NB4 (cell line): ENCODE data around the gene ANKRD52.

Experiments used
- DNase-seq: peaks from one replicate; pipeline ENCODE4 v3.0.0; 2010; ENCODE audit warnings: low read depth
- H3K4me3 ChIP-seq: one replicate; pipeline ENCODE4 v1.5.1; 2011; ENCODE audit warnings: mild to moderate bottlenecking, low read depth, low read length, moderate library complexity
- MYC ChIP-seq: IDR thresholded peaks from 2 replicates; pipeline ENCODE4 v1.6.1; 2011; ENCODE audit warnings: low read depth, low read length
- POLR2A ChIP-seq: IDR thresholded peaks from 2 replicates; pipeline ENCODE4 v1.6.1; 2011; ENCODE audit warnings: mild to moderate bottlenecking; ENCODE audit not compliant: insufficient read length; ENCODE audit errors: extremely low read depth
- TF ChIP-seq, protein P1 (sequence below): IDR thresholded peaks from one replicate; pipeline ENCODE4 v1.5.1; 2012; ENCODE audit warnings: low read depth, low read length
- TF ChIP-seq, protein P2 (sequence below): IDR thresholded peaks from 2 replicates; pipeline ENCODE4 v1.6.1; 2011; ENCODE audit warnings: low read depth, low read length

ANKRD52 gene

DNA sequence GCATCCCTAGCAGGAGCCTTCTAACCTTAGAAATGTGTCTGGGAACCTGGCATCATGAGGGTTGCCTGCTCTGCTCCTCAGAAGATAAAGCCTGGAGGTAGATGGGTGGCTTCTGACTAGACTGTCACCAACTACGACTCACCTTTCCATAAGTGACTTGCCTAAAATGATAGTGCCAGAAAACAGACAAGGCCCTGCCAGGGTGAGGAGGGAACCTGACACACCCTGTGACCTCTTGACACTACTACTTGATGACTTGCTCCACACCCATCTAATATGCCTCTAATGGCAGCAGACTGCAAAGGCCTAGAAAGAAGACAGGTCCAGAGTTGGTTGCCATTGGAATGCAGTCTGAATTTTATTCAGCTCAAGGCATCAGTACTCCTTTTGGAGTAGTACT lies 45.8 kb downstream of the ANKRD52 start:
- TF ChIP-seq POLR2A (no peak), MYC (no peak)
- no peak for DNase-seq
- H3K4me3 ChIP-seq, result no peak overlapping the region

DNA sequence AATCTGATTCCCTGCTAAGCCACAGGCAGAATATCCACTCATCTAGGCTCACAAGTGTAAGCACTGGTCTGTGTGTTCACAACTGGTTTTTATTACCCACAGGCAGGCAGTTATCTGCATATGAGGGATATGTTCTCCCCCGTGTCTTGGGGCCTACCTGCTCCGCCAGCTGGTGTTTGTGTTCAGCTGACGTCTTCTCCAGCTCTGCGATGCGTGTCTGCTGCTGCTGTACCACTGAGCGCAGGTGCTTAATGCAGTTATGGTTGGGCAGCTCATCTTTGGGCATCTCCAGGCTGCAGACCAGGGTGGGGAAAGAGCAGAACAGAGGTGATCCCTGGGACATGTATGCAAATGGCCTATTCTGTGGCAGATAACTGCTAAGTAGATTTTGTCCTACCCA lies 50.2 kb downstream of the ANKRD52 start:
- H3K4me3 ChIP-seq, result no peak overlapping the region
- DNase-seq, result no peak

DNA sequence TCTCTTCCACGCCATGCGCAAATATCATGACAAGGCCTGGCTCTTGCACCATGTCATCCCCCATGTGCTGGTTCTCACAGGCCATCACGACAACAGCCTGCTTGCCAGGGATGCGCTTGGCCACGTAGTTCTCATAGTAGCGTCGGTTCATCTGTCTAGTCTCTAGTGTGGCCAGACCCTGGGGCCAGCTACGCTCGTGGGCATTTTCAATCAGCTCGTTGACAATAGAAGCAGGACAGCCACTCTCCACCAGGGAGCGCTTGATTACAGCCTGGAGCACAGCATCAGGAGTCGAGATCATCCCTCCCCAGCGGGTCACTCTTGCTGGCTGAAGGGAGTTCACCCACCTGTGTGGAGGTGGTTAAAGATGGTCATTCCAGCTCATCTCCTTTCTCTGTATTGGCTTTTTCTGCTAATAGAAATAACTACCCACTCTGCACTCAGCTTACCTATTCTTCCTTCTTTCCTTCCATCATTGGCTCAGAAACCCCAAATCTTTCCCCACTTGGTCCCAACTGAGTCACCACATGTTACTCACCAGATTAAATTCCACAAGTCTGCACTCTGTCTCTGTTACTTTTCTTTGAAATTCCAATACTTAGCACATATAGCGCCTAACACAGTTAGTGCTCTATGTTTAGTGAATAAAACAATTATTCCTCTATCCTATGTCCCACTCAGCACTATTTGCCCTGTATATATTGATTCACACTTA lies 51.6 kb downstream of the ANKRD52 start:
- DNase-seq, result peak; percentile 69
- TF ChIP-seq, protein P1, sequence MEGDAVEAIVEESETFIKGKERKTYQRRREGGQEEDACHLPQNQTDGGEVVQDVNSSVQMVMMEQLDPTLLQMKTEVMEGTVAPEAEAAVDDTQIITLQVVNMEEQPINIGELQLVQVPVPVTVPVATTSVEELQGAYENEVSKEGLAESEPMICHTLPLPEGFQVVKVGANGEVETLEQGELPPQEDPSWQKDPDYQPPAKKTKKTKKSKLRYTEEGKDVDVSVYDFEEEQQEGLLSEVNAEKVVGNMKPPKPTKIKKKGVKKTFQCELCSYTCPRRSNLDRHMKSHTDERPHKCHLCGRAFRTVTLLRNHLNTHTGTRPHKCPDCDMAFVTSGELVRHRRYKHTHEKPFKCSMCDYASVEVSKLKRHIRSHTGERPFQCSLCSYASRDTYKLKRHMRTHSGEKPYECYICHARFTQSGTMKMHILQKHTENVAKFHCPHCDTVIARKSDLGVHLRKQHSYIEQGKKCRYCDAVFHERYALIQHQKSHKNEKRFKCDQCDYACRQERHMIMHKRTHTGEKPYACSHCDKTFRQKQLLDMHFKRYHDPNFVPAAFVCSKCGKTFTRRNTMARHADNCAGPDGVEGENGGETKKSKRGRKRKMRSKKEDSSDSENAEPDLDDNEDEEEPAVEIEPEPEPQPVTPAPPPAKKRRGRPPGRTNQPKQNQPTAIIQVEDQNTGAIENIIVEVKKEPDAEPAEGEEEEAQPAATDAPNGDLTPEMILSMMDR, result peak; percentile 79
- TF ChIP-seq POLR2A, result no peak
- TF ChIP-seq, protein P2, sequence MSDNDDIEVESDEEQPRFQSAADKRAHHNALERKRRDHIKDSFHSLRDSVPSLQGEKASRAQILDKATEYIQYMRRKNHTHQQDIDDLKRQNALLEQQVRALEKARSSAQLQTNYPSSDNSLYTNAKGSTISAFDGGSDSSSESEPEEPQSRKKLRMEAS, result 0 out of 2 replicates have a peak, but pooled peaks have one; percentile 24
- no peak overlapping the region for H3K4me3 ChIP-seq

More for the DNA sequence above, 50.2 kb downstream of the ANKRD52 start:
- TF ChIP-seq POLR2A, result no peak
- TF ChIP-seq MYC, result no peak
- TF ChIP-seq, protein P1, result no peak
- TF ChIP-seq, protein P2, result no peak

DNA sequence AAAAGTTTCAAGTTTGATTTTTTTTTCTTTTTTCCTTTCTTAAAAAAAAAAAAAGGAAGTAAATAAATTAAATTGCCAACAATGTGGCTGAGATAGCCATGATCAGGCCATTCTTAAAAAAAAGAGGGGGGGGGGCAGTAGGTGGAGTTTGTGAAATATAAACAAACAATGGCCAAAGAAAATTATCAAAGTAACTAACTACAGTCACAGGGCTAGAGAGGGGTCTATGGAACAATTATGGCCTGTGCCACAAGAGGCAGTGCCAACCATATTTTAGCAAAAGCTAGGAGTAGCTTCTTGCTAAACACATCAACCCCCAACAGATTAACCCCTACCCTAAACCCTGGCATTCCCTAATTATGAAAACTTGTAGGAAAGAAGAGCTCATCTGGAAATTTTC lies 52.7 kb downstream of the ANKRD52 start:
- TF ChIP-seq, protein P1, result no peak
- TF ChIP-seq MYC, result no peak
- no peak for TF ChIP-seq POLR2A
- TF ChIP-seq, protein P2, result no peak
- H3K4me3 ChIP-seq, result no peak overlapping the region
- no peak for DNase-seq

DNA sequence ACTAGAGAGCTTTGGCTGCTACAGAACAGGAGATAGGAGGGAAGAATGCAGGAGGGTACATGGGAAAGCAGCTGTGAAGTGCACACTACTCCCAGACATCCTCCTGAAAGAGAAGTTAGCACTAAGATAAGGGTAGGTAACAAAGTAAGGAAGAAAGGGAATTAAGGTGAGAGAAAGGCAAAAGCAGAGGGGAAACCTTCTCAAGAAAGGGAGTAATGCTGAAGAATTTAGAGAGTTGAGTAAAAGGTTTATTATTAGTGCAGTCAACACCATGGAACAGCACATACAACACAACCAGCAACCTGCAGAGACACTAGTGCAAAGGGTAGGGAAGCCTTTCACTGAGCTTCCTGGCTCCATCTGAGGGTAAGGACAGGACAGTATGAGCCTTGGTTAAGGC lies 53.9 kb downstream of the ANKRD52 start:
- no peak overlapping the region for H3K4me3 ChIP-seq
- TF ChIP-seq POLR2A, result no peak
- TF ChIP-seq MYC, result no peak
- TF ChIP-seq, protein P1, result no peak
- TF ChIP-seq, protein P2, result no peak
- no peak for DNase-seq

DNA sequence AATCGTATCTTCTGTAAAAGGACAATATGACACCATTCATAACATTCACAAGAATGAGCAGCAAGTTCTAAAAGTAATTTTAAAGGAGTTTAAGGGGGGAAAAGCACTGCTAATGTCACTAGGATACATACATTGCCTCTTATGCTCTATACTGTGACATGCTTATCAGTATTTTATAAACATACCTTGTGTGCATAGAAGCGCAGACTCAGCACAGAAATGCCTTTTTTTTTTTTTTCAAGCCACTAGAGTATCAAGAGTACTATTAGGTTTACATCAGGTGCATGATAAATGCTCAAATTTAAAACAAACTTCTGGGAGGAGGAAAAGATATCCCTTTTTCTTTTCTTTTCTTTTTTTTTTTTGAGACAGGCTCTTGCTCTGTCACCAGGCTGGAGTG lies 55.3 kb downstream of the ANKRD52 start:
- TF ChIP-seq, protein P2, result no peak
- TF ChIP-seq, protein P1, result no peak
- no peak for TF ChIP-seq MYC
- no peak for DNase-seq
- no peak overlapping the region for H3K4me3 ChIP-seq
